Embryonic facial prominence (tissue), 1 donor: Measurements from ENCODE around the gene SPAG8.
A peak's percentile ranks its signal among the peaks of the same experiment; 100 is the strongest.

Experiments used
- DNase-seq: peaks from one replicate; pipeline ENCODE4 v3.0.0-alpha.2; 2016; ENCODE audit errors: extremely low spot score

SPAG8 gene

GRCh38 chr9:35811381-35812024 lies 559 bp downstream of the SPAG8 start:
- DNase-seq, result no peak

GRCh38 chr9:35810122-35810521 lies 1.9 kb downstream of the SPAG8 start:
- no peak for DNase-seq

GRCh38 chr9:35808433-35808832 lies 3.6 kb downstream of the SPAG8 start:
- no peak for DNase-seq

GRCh38 chr9:35806101-35806500 lies 6.0 kb downstream of the SPAG8 start:
- no peak for DNase-seq

GRCh38 chr9:35801328-35802128 lies 10.5 kb downstream of the SPAG8 start:
- DNase-seq, result no peak

- DNase-seq, result no peak
Observed at GRCh38 chr9:35800530-35800929, 11.5 kb downstream of the SPAG8 start.

GRCh38 chr9:35798658-35799374 lies 13.2 kb downstream of the SPAG8 start:
- no peak for DNase-seq

GRCh38 chr9:35797311-35798109 lies 14.6 kb downstream of the SPAG8 start:
- no peak for DNase-seq

- DNase-seq, result no peak
Observed at GRCh38 chr9:35795695-35796094, 16.4 kb downstream of the SPAG8 start.

GRCh38 chr9:35793461-35793860 lies 18.6 kb downstream of the SPAG8 start:
- DNase-seq, result no peak

- no peak for DNase-seq
Observed at GRCh38 chr9:35792826-35793225, 19.2 kb downstream of the SPAG8 start.

- DNase-seq, result no peak
Observed at GRCh38 chr9:35792024-35792813, 19.8 kb downstream of the SPAG8 start.

GRCh38 chr9:35791297-35791921 lies 20.7 kb downstream of the SPAG8 start, which contains the start of gene NPR2:
Gene NPR2 (plus strand): TSS chr9:35791591. CDS start chr9:35792409, 818 bp downstream.
- no peak for DNase-seq

GRCh38 chr9:35790385-35791296 lies 21.4 kb downstream of the SPAG8 start:
- DNase-seq, result peak; percentile 78

- no peak for DNase-seq
Observed at GRCh38 chr9:35790025-35790384, 22.1 kb downstream of the SPAG8 start.

- no peak for DNase-seq
Observed at GRCh38 chr9:35789541-35789940, 22.5 kb downstream of the SPAG8 start.

- DNase-seq, result no peak
Observed at GRCh38 chr9:35783418-35783817, 28.6 kb downstream of the SPAG8 start.

GRCh38 chr9:35781066-35781465 lies 31.0 kb downstream of the SPAG8 start:
- no peak for DNase-seq

GRCh38 chr9:35778496-35778895 lies 33.6 kb downstream of the SPAG8 start:
- DNase-seq, result no peak
